Smooth muscle cell (in vitro differentiated cells): Measurements from ENCODE around the gene MGAT5B. TPM values are rescaled to one million over a fixed set of nuclear protein-coding genes. Genes with fewer than 3 reads are reported as not detected.

Source experiments
- DNase-seq: peaks from one replicate; lab custom pipeline; 2025; ENCODE audit not compliant: unreplicated experiment; lab: John Stamatoyannopoulos, UW
- H2AFZ ChIP-seq: fragments of 200-600 bp; sonication (generic); 2 replicates; pipeline ENCODE4 v1.6.0; 2016; ENCODE audit warnings: antibody characterized with exemption, low read depth, mild to moderate bottlenecking
- H3F3A ChIP-seq: fragments of 200-600 bp; sonication (generic); 2 replicates; pipeline ENCODE4 v1.6.0; 2017; ENCODE audit warnings: antibody characterized with exemption, low read depth
- H3K27ac ChIP-seq: fragments of 200-600 bp; sonication (generic); 2 replicates; pipeline ENCODE4 v1.5.1; 2016; ENCODE audit warnings: low read depth, mild to moderate bottlenecking
- H3K27me3 ChIP-seq: fragments of 200-600 bp; sonication (generic); 2 replicates; pipeline ENCODE4 v1.6.1; 2016; ENCODE audit warnings: low read depth, mild to moderate bottlenecking
- H3K36me3 ChIP-seq: fragments of 200-600 bp; sonication (generic); 2 replicates; pipeline ENCODE4 v1.5.1; 2016; ENCODE audit warnings: low read depth
- H3K4me1 ChIP-seq: fragments of 200-600 bp; sonication (generic); 2 replicates; pipeline ENCODE4 v1.5.1; 2016; ENCODE audit warnings: low read depth
- H3K4me2 ChIP-seq: fragments of 200-600 bp; sonication (generic); 2 replicates; pipeline ENCODE4 v1.6.0; 2016; ENCODE audit warnings: mild to moderate bottlenecking
- H3K4me3 ChIP-seq: fragments of 200-600 bp; sonication (generic); 2 replicates; pipeline ENCODE4 v1.5.1; 2016; ENCODE audit warnings: mild to moderate bottlenecking
- H3K79me2 ChIP-seq: fragments of 200-600 bp; sonication (generic); 2 replicates; pipeline ENCODE4 v1.6.0; 2016; ENCODE audit warnings: low read depth, mild to moderate bottlenecking
- H3K9ac ChIP-seq: fragments of 200-600 bp; sonication (generic); 2 replicates; pipeline ENCODE4 v1.6.0; 2016; ENCODE audit warnings: low read depth
- H3K9me3 ChIP-seq: fragments of 200-600 bp; sonication (generic); replicated peaks from 2 replicates; pipeline ENCODE4 v1.5.1; 2016; ENCODE audit warnings: low read depth
- H4K20me1 ChIP-seq: fragments of 200-600 bp; sonication (generic); 2 replicates; pipeline ENCODE4 v1.6.0; 2016; ENCODE audit warnings: low read depth
- CTCF ChIP-seq: fragments of 200-600 bp; sonication (generic); IDR thresholded peaks from 2 replicates; pipeline ENCODE4 v1.5.1; 2017; ENCODE audit warnings: borderline replicate concordance, mild to moderate bottlenecking, antibody characterized with exemption; ENCODE audit not compliant: insufficient read depth, poor library complexity, severe bottlenecking
- WGBS: methylation state at CpG from one replicate; pipeline ENCODE4 v1.1.7; 2016; ENCODE audit warnings: low lambda C conversion rate; 5-methylcytosine and 5-hydroxymethylcytosine counted together
- polyA plus RNA-seq: library from polyadenylated mRNA; unstranded; fragments of >200 nt; fragmentation: Nextera tagmentation; extraction: Ambion mirVana; gene quantifications from 2 replicates; pipeline ENCODE4 v1.2.1, GENCODE V29; 2016
- total RNA-seq: library from RNA; depleted of rRNA; stranded (reverse); fragments of >200 nt; gene quantifications from 2 replicates; pipeline ENCODE4 v1.2.3, GENCODE V29; 2014

MGAT5B gene
- total and polyA plus RNA-seq, 2 experiments from 2014 or later = 0.78 to 7.6 TPM

DNA sequence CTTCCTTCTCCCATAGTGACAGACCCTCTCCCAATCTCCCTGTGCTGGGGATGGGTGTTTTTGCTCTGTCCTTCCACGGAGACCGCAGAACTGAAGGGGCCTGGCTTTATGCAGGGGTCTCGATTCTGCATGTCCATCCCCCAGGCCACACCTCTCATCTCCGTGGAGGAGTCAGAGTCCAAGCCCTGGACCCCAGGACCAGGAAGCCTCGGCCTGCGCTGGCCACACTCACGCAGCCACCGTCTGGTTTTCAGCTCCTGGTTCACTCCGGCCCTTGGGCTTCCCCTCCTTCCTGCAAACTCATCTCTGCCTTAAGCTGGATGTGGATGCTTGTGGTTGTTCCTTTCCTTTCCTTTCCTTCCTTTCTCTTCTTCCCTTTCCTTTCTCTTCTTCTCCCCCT, 90.8 kb downstream of the MGAT5B start:
- no peaks in the 10 kb centered on the region for H4K20me1 ChIP-seq
- no peak for DNase-seq
- no peaks in the 10 kb centered on the region for H3K9me3 ChIP-seq
- no peak for TF ChIP-seq CTCF
- H3K9ac ChIP-seq = no peak overlapping the region
- H2AFZ ChIP-seq = no peak overlapping the region
- H3F3A ChIP-seq = no peaks in the 10 kb centered on the region
- H3K4me3 ChIP-seq = no peak overlapping the region
- peaks cover 1% of the 10 kb centered on the region for H3K27me3 ChIP-seq
- no peak overlapping the region for H3K27ac ChIP-seq
- H3K79me2 ChIP-seq = no peaks in the 10 kb centered on the region
- H3K36me3 ChIP-seq = no peaks in the 10 kb centered on the region
- 92% methylated on average over 9 of the region's 9 CpGs for WGBS
- H3K4me1 ChIP-seq = peaks cover 7% of the 10 kb centered on the region
- no peak overlapping the region for H3K4me2 ChIP-seq

GRCh38 chr17:76961869-76962268, 93.7 kb downstream of the MGAT5B start:
- no peak for DNase-seq
- Histone ChIP-seq H3K9ac (no peak overlapping the region), H3K4me1 (peaks cover 7% of the 10 kb centered on the region), H3K36me3 (no peaks in the 10 kb centered on the region), H3K79me2 (no peaks in the 10 kb centered on the region), H3K9me3 (no peaks in the 10 kb centered on the region), H3K4me3 (no peak overlapping the region), H3F3A (no peaks in the 10 kb centered on the region), H3K27ac (no peak overlapping the region), H3K4me2 (no peak overlapping the region), H2AFZ (no peak overlapping the region), H3K27me3 (peaks cover 9% of the 10 kb centered on the region), H4K20me1 (no peaks in the 10 kb centered on the region)
- no peak for TF ChIP-seq CTCF
- WGBS = 95% methylated on average over 13 of the region's 13 CpGs

DNA sequence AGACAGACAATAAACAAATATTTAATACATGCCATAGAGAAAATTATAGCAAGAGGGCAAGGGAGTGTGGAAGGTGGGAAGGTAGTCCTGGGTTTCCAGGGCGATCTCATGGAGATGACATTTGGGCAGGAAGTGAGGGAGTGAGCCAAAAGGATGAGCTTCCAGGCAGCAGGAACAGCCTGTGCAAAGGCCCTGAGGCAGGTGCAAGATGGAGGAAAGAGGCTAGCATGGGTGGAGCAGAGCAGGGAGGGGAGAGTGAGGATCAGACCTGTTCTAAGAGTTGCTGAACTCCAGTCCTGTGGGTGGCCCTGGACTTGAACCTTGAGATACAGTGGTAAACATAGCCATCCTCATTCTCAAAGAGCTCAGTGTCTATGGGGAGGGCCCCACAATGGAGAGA, 94.7 kb downstream of the MGAT5B start:
- Histone ChIP-seq H4K20me1 (no peaks in the 10 kb centered on the region), H3K9ac (no peak overlapping the region), H3K79me2 (no peaks in the 10 kb centered on the region), H3K27me3 (peaks cover 18% of the 10 kb centered on the region), H3F3A (no peaks in the 10 kb centered on the region), H3K4me1 (peaks cover 2% of the 10 kb centered on the region), H3K4me3 (no peak overlapping the region), H2AFZ (no peak overlapping the region), H3K4me2 (no peak overlapping the region), H3K36me3 (no peaks in the 10 kb centered on the region), H3K9me3 (no peaks in the 10 kb centered on the region), H3K27ac (no peak overlapping the region)
- TF ChIP-seq CTCF = no peak
- 96% methylated on average over 1 of the region's 1 CpG for WGBS
- no peak for DNase-seq

- no peak for DNase-seq
- no peaks in the 10 kb centered on the region for H3K79me2 ChIP-seq
- WGBS = 95% methylated on average over 4 of the region's 4 CpGs
- H3K27me3 ChIP-seq = peaks cover 40% of the 10 kb centered on the region
- H3K9ac ChIP-seq = no peak overlapping the region
- no peak overlapping the region for H3K4me3 ChIP-seq
- H3F3A ChIP-seq = no peaks in the 10 kb centered on the region
- peaks cover 12% of the 10 kb centered on the region for H3K4me1 ChIP-seq
- no peak overlapping the region for H3K27ac ChIP-seq
- H2AFZ ChIP-seq = no peak overlapping the region
- TF ChIP-seq CTCF = no peak
- H3K36me3 ChIP-seq = no peaks in the 10 kb centered on the region
- H3K4me2 ChIP-seq = no peak overlapping the region
- no peaks in the 10 kb centered on the region for H4K20me1 ChIP-seq
- H3K9me3 ChIP-seq = no peaks in the 10 kb centered on the region
Observed at GRCh38 chr17:76966016-76966415, 97.8 kb downstream of the MGAT5B start.
